H1 (cell line): Measurements from ENCODE around the gene SPRR1B. TPM values are rescaled to one million over a fixed set of nuclear protein-coding genes. Genes with fewer than 3 reads are reported as not detected.

ENCODE experiments used
- CTCF ChIA-PET: fragments of 300-600 bp; sonication (Branson Sonifier 250); formaldehyde crosslinking; loops from one replicate; lab custom pipeline; 2021; ENCODE audit not compliant: partially characterized antibody; lab: Charles Lee
- POLR2A ChIA-PET: fragments of 300-600 bp; sonication (Branson Sonifier 250); formaldehyde crosslinking; loops from one replicate; lab custom pipeline; 2021; ENCODE audit warnings: inconsistent platforms; ENCODE audit not compliant: partially characterized antibody; lab: Charles Lee
- DNase-seq, 2 experiments: peaks; one replicate each; pipeline versions ENCODE4 v3.0.0 to v3.0.0-alpha.2; 2010 to 2022; ENCODE audit warnings: low spot score in 2 of 2, low read depth in 1 of 2, mixed read lengths in 1 of 2
- FAIRE-seq: peaks from 2 replicates; lab custom pipeline; 2011; peaks lifted over from hg19 to GRCh38; lab: Jason Lieb, UNC
- H2AFZ ChIP-seq: 2 replicates; pipeline ENCODE4 v1.8.1; 2012; ENCODE audit warnings: low read length, inconsistent platforms
- H2AK5ac ChIP-seq: 2 replicates; pipeline ENCODE4 v1.6.1; 2013; ENCODE audit warnings: low read depth, low read length
- H2BK120ac ChIP-seq: replicated peaks from 2 replicates; pipeline ENCODE3; 2013; ENCODE audit warnings: low read depth, low read length, inconsistent platforms
- H2BK12ac ChIP-seq: 2 replicates; pipeline ENCODE4 v1.6.1; 2013; ENCODE audit warnings: low read depth, low read length
- H2BK15ac ChIP-seq: 2 replicates; pipeline ENCODE4 v1.6.1; 2013; ENCODE audit warnings: low read length
- H2BK20ac ChIP-seq: 2 replicates; pipeline ENCODE4 v1.6.1; 2013; ENCODE audit warnings: low read length
- H2BK5ac ChIP-seq: 2 replicates; pipeline ENCODE4 v1.6.1; 2013; ENCODE audit warnings: low read depth, low read length
- H3K14ac ChIP-seq: 2 replicates; pipeline ENCODE4 v1.6.1; 2013; ENCODE audit warnings: inconsistent platforms; ENCODE audit not compliant: insufficient read length
- H3K18ac ChIP-seq: 2 replicates; pipeline ENCODE4 v1.6.1; 2013; ENCODE audit warnings: low read length; ENCODE audit errors: extremely low read depth
- H3K23ac ChIP-seq: 2 replicates; pipeline ENCODE4 v1.6.1; 2013; ENCODE audit warnings: inconsistent platforms; ENCODE audit not compliant: insufficient read length
- H3K23me2 ChIP-seq: 2 replicates; pipeline ENCODE4 v1.6.1; 2013; ENCODE audit warnings: low read depth, low read length
- H3K27ac ChIP-seq: 2 replicates; pipeline ENCODE4 v1.6.1; 2011; ENCODE audit warnings: low read depth, low read length, inconsistent platforms
- H3K27me3 ChIP-seq, 4 experiments: replicated peaks in 1 of 4; 1 replicate in 1 of 4; 2 replicates in 3 of 4; pipeline versions ENCODE4 v1.6.1 to v1.8.1; 2011 to 2013; ENCODE audit warnings: low read length in 3 of 4, mild to moderate bottlenecking in 3 of 4, inconsistent platforms in 2 of 4, mixed read lengths in 2 of 4, moderate library complexity in 1 of 4; ENCODE audit not compliant: control insufficient read depth in 3 of 4, insufficient read depth in 3 of 4; ENCODE audit errors: extremely low read depth in 1 of 4
- H3K36me3 ChIP-seq, 4 experiments: 2 replicates each; pipeline versions ENCODE4 v1.6.1 to v1.8.1; 2011 to 2013; ENCODE audit warnings: mild to moderate bottlenecking in 4 of 4, low read length in 3 of 4, moderate library complexity in 2 of 4, control low read depth in 1 of 4, inconsistent platforms in 1 of 4; ENCODE audit not compliant: insufficient read depth in 4 of 4, control insufficient read depth in 2 of 4
- H3K4ac ChIP-seq: replicated peaks from 2 replicates; pipeline ENCODE3; 2013; ENCODE audit warnings: low read length, low read depth, mixed read lengths, inconsistent platforms; ENCODE audit not compliant: insufficient read length
- H3K4me1 ChIP-seq, 4 experiments: replicated peaks in 1 of 4; 1 replicate in 1 of 4; 2 replicates in 3 of 4; pipeline versions ENCODE4 v1.6.1 to v1.8.1; 2011 to 2013; ENCODE audit warnings: low read length in 3 of 4, inconsistent platforms in 2 of 4, mixed read lengths in 1 of 4; ENCODE audit not compliant: insufficient read depth in 4 of 4, control insufficient read depth in 3 of 4
- H3K4me2 ChIP-seq, 2 experiments: 2 replicates each; pipeline versions ENCODE4 v1.6.1 to v1.8.1; 2011 to 2013; ENCODE audit warnings: low read depth in 2 of 2, low read length in 2 of 2, control low read depth in 1 of 2, inconsistent platforms in 1 of 2, mild to moderate bottlenecking in 1 of 2; ENCODE audit not compliant: insufficient read depth in 1 of 2
- H3K4me3 ChIP-seq, 4 experiments: fragments of 200-600, 300-600 bp in 1 of 4; sonication (generic), shearing (Covaris generic), sonication (Bioruptor Twin) in 1 of 4; 2 replicates each; pipeline versions ENCODE4 v1.5.1 to v1.8.1; 2011 to 2016; ENCODE audit warnings: low read length in 4 of 4, low read depth in 3 of 4, control low read depth in 2 of 4, inconsistent platforms in 2 of 4, mild to moderate bottlenecking in 2 of 4, mixed read lengths in 1 of 4, moderate library complexity in 1 of 4; ENCODE audit not compliant: insufficient read depth in 2 of 4; ENCODE audit errors: extremely low read depth in 1 of 4
- H3K56ac ChIP-seq: replicated peaks from 2 replicates; pipeline ENCODE3; 2013; ENCODE audit warnings: low read depth, mild to moderate bottlenecking, mixed read lengths, low read length, inconsistent platforms; ENCODE audit not compliant: insufficient read length
- H3K79me1 ChIP-seq: 2 replicates; pipeline ENCODE4 v1.6.1; 2013; ENCODE audit warnings: low read depth, low read length, control low read depth
- H3K79me2 ChIP-seq, 2 experiments: 2 replicates each; pipeline versions ENCODE4 v1.6.1 to v1.8.1; 2012 to 2013; ENCODE audit warnings: low read length in 2 of 2, mild to moderate bottlenecking in 2 of 2, inconsistent platforms in 1 of 2; ENCODE audit not compliant: insufficient read depth in 2 of 2, control insufficient read depth in 1 of 2
- H3K9ac ChIP-seq, 4 experiments: replicated peaks in 1 of 4; 1 replicate in 1 of 4; 2 replicates in 3 of 4; pipeline versions ENCODE4 v1.6.1 to v1.8.1; 2011 to 2013; ENCODE audit warnings: low read depth in 3 of 4, low read length in 3 of 4, control low read depth in 2 of 4, mild to moderate bottlenecking in 2 of 4, moderate library complexity in 2 of 4, inconsistent platforms in 1 of 4; ENCODE audit errors: extremely low read depth in 1 of 4
- H3K9me3 ChIP-seq, 2 experiments: 2 replicates each; pipeline versions ENCODE4 v1.6.1 to v1.8.1; 2012 to 2013; ENCODE audit warnings: mild to moderate bottlenecking in 2 of 2, moderate library complexity in 2 of 2, control low read depth in 1 of 2, inconsistent platforms in 1 of 2, low read depth in 1 of 2, low read length in 1 of 2, mixed read lengths in 1 of 2; ENCODE audit not compliant: insufficient read depth in 2 of 2
- H4K20me1 ChIP-seq, 2 experiments: replicated peaks in 1 of 2; 2 replicates each; pipeline versions ENCODE3 to v1.8.1; 2011 to 2013; ENCODE audit warnings: inconsistent platforms in 2 of 2, low read length in 2 of 2, mild to moderate bottlenecking in 1 of 2; ENCODE audit not compliant: insufficient read depth in 2 of 2, control insufficient read depth in 1 of 2
- H4K5ac ChIP-seq: 2 replicates; pipeline ENCODE4 v1.6.1; 2013; ENCODE audit warnings: low read length, low read depth, mixed read lengths, inconsistent platforms; ENCODE audit not compliant: insufficient read length
- H4K8ac ChIP-seq: 2 replicates; pipeline ENCODE4 v1.8.0; 2013; ENCODE audit warnings: mild to moderate bottlenecking, moderate library complexity, low read length, inconsistent platforms; ENCODE audit not compliant: insufficient read depth; ENCODE audit errors: extremely low read depth
- H4K91ac ChIP-seq: replicated peaks from 2 replicates; pipeline ENCODE3; 2013; ENCODE audit warnings: low read length, mixed read lengths, inconsistent platforms; ENCODE audit not compliant: insufficient read length
- EGR1 ChIP-seq: IDR thresholded peaks from 2 replicates; pipeline ENCODE4 v1.6.1; 2011; ENCODE audit warnings: low read depth, low read length, borderline replicate concordance
- WGBS, 2 experiments: shearing (Covaris generic) in 1 of 2; methylation state at CpG; one replicate each; pipeline versions ENCODE4 v1.1.6 to v1.1.7; 2013 to 2015; ENCODE audit warnings: low lambda C conversion rate in 2 of 2, mixed read lengths in 2 of 2, inconsistent platforms in 1 of 2, low coverage in 1 of 2, missing lambda C conversion rate in 1 of 2; ENCODE audit not compliant: insufficient replicate concordance in 2 of 2, insufficient coverage in 1 of 2, insufficient read length in 1 of 2; ENCODE audit errors: extremely low coverage in 1 of 2, missing lambda C conversion rate in 1 of 2; 5-methylcytosine and 5-hydroxymethylcytosine counted together
- polyA plus RNA-seq, 7 experiments: library from polyadenylated mRNA; depleted of rRNA in 3 of 7; stranded (reverse) in 5 of 7; unstranded in 2 of 7; fragments of >200 nt in 5 of 7; fragments of 200-250 nt in 2 of 7; gene quantifications; 1 replicate in 5 of 7; 2 replicates in 1 of 7; 4 replicates in 1 of 7; pipeline versions ENCODE4 v1.2.1 to v1.2.3, GENCODE V29; 2011 to 2013; ENCODE audit warnings: missing spikeins in 2 of 7, mixed read lengths in 2 of 7
- total RNA-seq: library from RNA; stranded (reverse); fragmentation: NEBNext Ultra II Directional; extraction: Animal tissue kit (Norgen Biotek cat#: 25700); gene quantifications from 2 replicates; pipeline ENCODE4 v1.2.1, GENCODE V29; 2021
- TF ChIP-seq, protein P1 (sequence below): IDR thresholded peaks from 2 replicates; pipeline ENCODE4 v1.6.1; 2011; ENCODE audit warnings: low read depth, mild to moderate bottlenecking, low read length; ENCODE audit not compliant: insufficient read depth

The SPRR1B gene
- total and polyA plus RNA-seq, 2 of the 8 experiments (the other 6 are each of a cell fraction or from before 2014, with no cell fraction given): 0.23 TPM; not detected in 1

DNA sequence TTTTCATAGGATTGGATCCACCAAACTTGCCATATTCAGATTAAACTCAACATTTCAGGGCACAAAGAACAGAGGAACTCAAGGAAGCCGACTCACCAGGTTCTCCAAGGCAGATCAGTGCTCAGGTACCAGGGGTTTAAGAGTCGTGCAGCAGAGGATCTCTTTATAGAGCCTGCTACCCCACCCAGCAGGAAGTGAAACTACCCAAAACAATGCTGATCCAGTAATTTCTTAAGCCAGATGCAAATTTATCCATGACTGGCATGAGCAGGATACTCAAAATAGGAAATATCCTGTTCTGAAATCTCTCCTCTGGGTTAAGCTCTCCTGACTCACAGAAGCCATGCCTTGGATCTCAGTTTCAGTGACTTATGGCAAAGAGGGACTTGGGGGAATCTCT is 26.4 kb downstream of the SPRR1B start, which contains the start of gene SPRR2A:
Gene SPRR2A (minus strand): TSS at position 138 of the 400 bp plus-strand sequence. CDS start 777 bp downstream, outside the sequence.
- H2BK5ac ChIP-seq: no peak within 1 kb of the TSS
- no peaks in the 10 kb centered on the region for H3K9me3 ChIP-seq
- no peak within 1 kb of the TSS for H3K4me3 ChIP-seq
- H3K56ac ChIP-seq: no peak within 1 kb of the TSS
- no peak within 1 kb of the TSS for H4K91ac ChIP-seq
- no peak for FAIRE-seq
- H3K79me2 ChIP-seq: no peaks in the 10 kb centered on the region
- H3K36me3 ChIP-seq: no peaks in the 10 kb centered on the region
- H4K20me1 ChIP-seq: no peaks in the 10 kb centered on the region
- no peaks in the 10 kb centered on the region for H3K4me1 ChIP-seq
- no peaks in the 10 kb centered on the region for H3K79me1 ChIP-seq
- no peak within 1 kb of the TSS for H3K23ac ChIP-seq
- POLR2A ChIA-PET: no interaction called here
- TF ChIP-seq EGR1: no peak
- TF ChIP-seq, protein P1, sequence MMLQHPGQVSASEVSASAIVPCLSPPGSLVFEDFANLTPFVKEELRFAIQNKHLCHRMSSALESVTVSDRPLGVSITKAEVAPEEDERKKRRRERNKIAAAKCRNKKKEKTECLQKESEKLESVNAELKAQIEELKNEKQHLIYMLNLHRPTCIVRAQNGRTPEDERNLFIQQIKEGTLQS: no peak
- TF ChIP-seq, all 59 proteins: peak for 0
- Histone ChIP-seq H4K8ac (no peak within 1 kb of the TSS), H2BK20ac (no peak within 1 kb of the TSS), H3K9ac (no peak within 1 kb of the TSS), H2AFZ (no peak within 1 kb of the TSS), H3K27ac (no peak within 1 kb of the TSS), H3K4me2 (no peak within 1 kb of the TSS), H4K5ac (no peak within 1 kb of the TSS), H2BK120ac (no peak within 1 kb of the TSS), H3K18ac (no peak within 1 kb of the TSS), H2BK12ac (no peak within 1 kb of the TSS), H3K4ac (no peak within 1 kb of the TSS), H3K23me2 (no peaks in the 10 kb centered on the region), H2AK5ac (no peak within 1 kb of the TSS), H3K27me3 (no peaks in the 10 kb centered on the region), H2BK15ac (no peak within 1 kb of the TSS), H3K14ac (no peak within 1 kb of the TSS)
- CTCF ChIA-PET: interaction anchor here (0.7 to 0.8 kb wide), 2 partner anchors 10 to 95 kb away, joined by 3 read pairs; no protein-coding TSS in a partner anchor
- no peak for DNase-seq
- WGBS, 2 experiments: 75% methylated on average over 2 of the region's 2 CpGs; no CpG with 5 or more reads in 1 of the 2 experiments
